A673 (cell line): ENCODE results near the gene DOCK10. TPM values are rescaled to one million over a fixed set of nuclear protein-coding genes. Genes with fewer than 3 reads are reported as not detected.

Experiments
- BruUV-seq: library from RNA; stranded (reverse); fragments of 400-500 nt; replicated peaks from 2 replicates; lab custom pipeline; 2021; lab: Mats Ljungman, UMichigan
- CTCF ChIA-PET: fragments of 300-600 bp; sonication (Branson Sonifier 250); formaldehyde crosslinking; loops from one replicate; lab custom pipeline; 2022; ENCODE audit warnings: antibody characterized with exemption; lab: Charles Lee
- POLR2A ChIA-PET: fragments of 300-600 bp; sonication (Branson Sonifier 250); formaldehyde crosslinking; loops from one replicate; lab custom pipeline; 2022; ENCODE audit warnings: antibody characterized with exemption; ENCODE audit not compliant: low non-redundant PET; lab: Charles Lee
- DNase-seq: peaks from one replicate; pipeline ENCODE4 v3.0.0-alpha.2; 2015; ENCODE audit warnings: low spot score
- H3K27ac ChIP-seq: fragments of 200-600 bp; sonication (generic); 2 replicates; pipeline ENCODE4 v1.5.1; 2016; ENCODE audit warnings: mixed run types, low read depth, mild to moderate bottlenecking, mixed read lengths, antibody characterized with exemption, low read length; ENCODE audit not compliant: poor library complexity, severe bottlenecking
- H3K27me3 ChIP-seq: fragments of 200-600 bp; sonication (generic); replicated peaks from 2 replicates; pipeline ENCODE4 v1.6.1; 2017; ENCODE audit warnings: mixed run types, low read depth, mild to moderate bottlenecking, mixed read lengths, antibody characterized with exemption, low read length; ENCODE audit not compliant: insufficient read depth, poor library complexity
- H3K36me3 ChIP-seq: fragments of 200-600 bp; sonication (generic); 2 replicates; pipeline ENCODE4 v1.6.1; 2016; ENCODE audit warnings: mixed run types, mild to moderate bottlenecking, mixed read lengths, antibody characterized with exemption, low read length; ENCODE audit not compliant: insufficient read depth, poor library complexity, severe bottlenecking
- H3K4me1 ChIP-seq: fragments of 200-600 bp; sonication (generic); 2 replicates; pipeline ENCODE4 v1.6.1; 2017; ENCODE audit warnings: mixed run types, mild to moderate bottlenecking, mixed read lengths, antibody characterized with exemption, low read length; ENCODE audit not compliant: insufficient read depth, poor library complexity, severe bottlenecking
- H3K4me3 ChIP-seq: fragments of 200-600 bp; sonication (generic); 2 replicates; pipeline ENCODE4 v1.5.1; 2016; ENCODE audit warnings: low read depth, mixed run types, mild to moderate bottlenecking, mixed read lengths, low read length; ENCODE audit not compliant: poor library complexity, severe bottlenecking
- H3K9me3 ChIP-seq: fragments of 200-600 bp; sonication (generic); 2 replicates; pipeline ENCODE4 v1.6.1; 2016; ENCODE audit warnings: mixed run types, low read depth, mild to moderate bottlenecking, mixed read lengths, antibody characterized with exemption, low read length; ENCODE audit not compliant: poor library complexity, severe bottlenecking
- EZH2 ChIP-seq: fragments of 200-600 bp; sonication (generic); IDR thresholded peaks from 2 replicates; pipeline ENCODE4 v1.6.1; 2017; ENCODE audit warnings: borderline replicate concordance, low read depth, mild to moderate bottlenecking, mixed read lengths, antibody characterized with exemption, low read length; ENCODE audit not compliant: poor library complexity, severe bottlenecking
- intact Hi-C: fragments of 100-400 bp; cut with micrococcal nuclease; formaldehyde crosslinking; loops from one replicate; pipeline ENCODE4 v1.10.0; 2022; ENCODE audit not compliant: unreplicated experiment
- total RNA-seq: library from RNA; stranded (reverse); gene quantifications from 2 replicates; pipeline ENCODE4 v1.2.3, GENCODE V29; 2021
- TF ChIP-seq, protein P1 (sequence below): fragments of 300-800, 200-600 bp; sonication (generic); conservative IDR thresholded peaks from 2 replicates; pipeline ENCODE4 v1.5.1; 2017; ENCODE audit warnings: low read depth, mild to moderate bottlenecking, antibody characterized with exemption, low read length, moderate library complexity, mixed read lengths

The DOCK10 gene
- total RNA-seq, 1 experiment from 2014 or later: 5.1 TPM

DNA sequence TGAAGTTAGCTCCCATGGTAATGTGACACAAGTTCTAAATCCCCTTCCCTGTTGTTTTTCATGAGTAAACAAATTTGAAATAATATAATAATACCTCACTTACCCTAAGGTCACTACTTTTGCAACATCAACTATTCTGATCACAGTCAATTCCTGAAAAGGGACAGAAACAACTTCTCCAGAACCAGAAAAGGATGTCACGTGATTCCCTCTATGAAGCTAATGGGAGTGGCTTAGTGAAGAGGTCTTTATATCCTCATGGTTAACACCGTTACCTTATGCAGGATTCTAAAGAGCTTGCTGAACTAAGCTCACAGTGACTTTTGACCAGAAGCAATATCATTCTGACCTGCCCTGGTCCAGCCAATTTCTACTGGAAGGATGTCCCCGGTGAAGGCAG, 51.6 kb downstream of the DOCK10 start:
- H3K27me3 ChIP-seq: no peaks in the 10 kb centered on the region
- no peak overlapping the region for H3K27ac ChIP-seq
- no TSS peak for BruUV-seq
- no peaks in the 10 kb centered on the region for H3K36me3 ChIP-seq
- no peak for DNase-seq
- H3K4me1 ChIP-seq: no peaks in the 10 kb centered on the region
- TF ChIP-seq EZH2: no peak
- TF ChIP-seq, protein P1, sequence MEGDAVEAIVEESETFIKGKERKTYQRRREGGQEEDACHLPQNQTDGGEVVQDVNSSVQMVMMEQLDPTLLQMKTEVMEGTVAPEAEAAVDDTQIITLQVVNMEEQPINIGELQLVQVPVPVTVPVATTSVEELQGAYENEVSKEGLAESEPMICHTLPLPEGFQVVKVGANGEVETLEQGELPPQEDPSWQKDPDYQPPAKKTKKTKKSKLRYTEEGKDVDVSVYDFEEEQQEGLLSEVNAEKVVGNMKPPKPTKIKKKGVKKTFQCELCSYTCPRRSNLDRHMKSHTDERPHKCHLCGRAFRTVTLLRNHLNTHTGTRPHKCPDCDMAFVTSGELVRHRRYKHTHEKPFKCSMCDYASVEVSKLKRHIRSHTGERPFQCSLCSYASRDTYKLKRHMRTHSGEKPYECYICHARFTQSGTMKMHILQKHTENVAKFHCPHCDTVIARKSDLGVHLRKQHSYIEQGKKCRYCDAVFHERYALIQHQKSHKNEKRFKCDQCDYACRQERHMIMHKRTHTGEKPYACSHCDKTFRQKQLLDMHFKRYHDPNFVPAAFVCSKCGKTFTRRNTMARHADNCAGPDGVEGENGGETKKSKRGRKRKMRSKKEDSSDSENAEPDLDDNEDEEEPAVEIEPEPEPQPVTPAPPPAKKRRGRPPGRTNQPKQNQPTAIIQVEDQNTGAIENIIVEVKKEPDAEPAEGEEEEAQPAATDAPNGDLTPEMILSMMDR: no peak
- H3K9me3 ChIP-seq: no peaks in the 10 kb centered on the region
- H3K4me3 ChIP-seq: no peak overlapping the region
- CTCF ChIA-PET: no interaction called here
- intact Hi-C loops: no loop called here
- POLR2A ChIA-PET: no interaction called here

- Histone ChIP-seq H3K36me3 (no peaks in the 10 kb centered on the region), H3K27me3 (no peaks in the 10 kb centered on the region), H3K9me3 (no peaks in the 10 kb centered on the region), H3K4me1 (no peaks in the 10 kb centered on the region), H3K27ac (no peak overlapping the region), H3K4me3 (no peak overlapping the region)
- ChIA-PET POLR2A (no interaction called here), CTCF (no interaction called here)
- TF ChIP-seq, protein P1: no peak
- TF ChIP-seq EZH2: no peak
- intact Hi-C loops: no loop called here
- BruUV-seq: no TSS peak
- DNase-seq: no peak
These were observed 54.5 kb downstream of the DOCK10 start for GRCh38 chr2:224987733-224988132.

DNA sequence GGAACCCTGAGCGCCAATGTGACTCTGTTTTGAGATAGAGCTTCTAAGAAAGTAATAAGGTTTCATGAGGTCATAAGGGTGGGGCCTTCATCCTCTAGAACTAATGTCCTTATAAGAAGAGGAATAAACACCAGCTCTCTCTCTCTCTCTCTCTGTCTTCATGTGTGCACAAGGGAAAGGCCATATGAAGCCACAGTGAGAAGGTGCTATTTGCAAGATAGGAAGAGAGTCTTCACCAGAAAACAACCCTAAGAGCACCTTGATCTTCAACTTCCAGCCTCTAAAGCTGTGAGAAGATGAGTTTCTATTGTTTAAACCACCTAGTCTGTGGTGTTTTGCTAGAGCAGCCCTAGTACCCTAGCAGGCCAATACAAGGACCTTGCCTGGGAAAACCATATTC, 55.8 kb downstream of the DOCK10 start:
- H3K4me1 ChIP-seq: no peaks in the 10 kb centered on the region
- H3K4me3 ChIP-seq: no peak overlapping the region
- no peak overlapping the region for H3K27ac ChIP-seq
- DNase-seq: no peak
- no peaks in the 10 kb centered on the region for H3K27me3 ChIP-seq
- no peaks in the 10 kb centered on the region for H3K9me3 ChIP-seq
- no peaks in the 10 kb centered on the region for H3K36me3 ChIP-seq
- BruUV-seq: no TSS peak
- POLR2A ChIA-PET: no interaction called here
- CTCF ChIA-PET: no interaction called here
- TF ChIP-seq, protein P1: no peak
- TF ChIP-seq EZH2: no peak
- intact Hi-C loops: no loop called here
